Cerebellar cortex (tissue), 1 donor: ENCODE data around the gene AP2A2.
"Not testable (repeated sequence)": the region's sequence is repeated elsewhere in the genome, so short reads cannot be mapped to it uniquely, and the experiment has no call there.

ENCODE experiments used
- DNase-seq: peaks from one replicate; pipeline ENCODE4 v3.0.0-alpha.2; 2015; ENCODE audit warnings: low spot score

Gene AP2A2

GRCh38 chr11:1015826-1016545 is 90.3 kb downstream of the AP2A2 start:
- DNase-seq, result no peak

DNA sequence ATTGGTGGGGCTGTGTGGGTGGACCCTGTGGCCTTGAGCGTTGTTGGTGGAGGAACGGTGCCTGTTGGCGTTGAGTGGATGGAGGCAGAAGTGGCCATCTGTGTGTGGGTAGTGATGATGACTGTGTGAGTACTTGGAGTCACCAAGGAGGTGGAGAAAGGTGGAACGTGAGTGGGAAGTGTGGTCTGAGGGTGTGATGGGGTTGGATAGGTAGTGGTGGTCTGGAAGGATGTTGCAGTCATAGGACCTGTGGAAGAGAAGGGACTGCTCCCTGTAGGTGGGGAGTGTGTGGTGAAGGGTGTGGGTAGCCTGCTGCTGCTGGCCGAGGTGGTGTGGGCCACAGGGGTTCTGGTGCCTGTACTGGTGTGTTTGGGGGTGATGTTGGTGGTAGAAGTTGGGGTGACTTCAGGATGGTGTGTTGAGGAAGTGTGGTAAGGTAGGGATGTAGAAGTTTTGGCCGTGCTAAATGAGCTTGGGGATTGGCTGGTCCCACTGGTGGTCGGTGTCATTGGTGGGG is 91.0 kb downstream of the AP2A2 start:
- not testable (repeated sequence) for DNase-seq

DNA sequence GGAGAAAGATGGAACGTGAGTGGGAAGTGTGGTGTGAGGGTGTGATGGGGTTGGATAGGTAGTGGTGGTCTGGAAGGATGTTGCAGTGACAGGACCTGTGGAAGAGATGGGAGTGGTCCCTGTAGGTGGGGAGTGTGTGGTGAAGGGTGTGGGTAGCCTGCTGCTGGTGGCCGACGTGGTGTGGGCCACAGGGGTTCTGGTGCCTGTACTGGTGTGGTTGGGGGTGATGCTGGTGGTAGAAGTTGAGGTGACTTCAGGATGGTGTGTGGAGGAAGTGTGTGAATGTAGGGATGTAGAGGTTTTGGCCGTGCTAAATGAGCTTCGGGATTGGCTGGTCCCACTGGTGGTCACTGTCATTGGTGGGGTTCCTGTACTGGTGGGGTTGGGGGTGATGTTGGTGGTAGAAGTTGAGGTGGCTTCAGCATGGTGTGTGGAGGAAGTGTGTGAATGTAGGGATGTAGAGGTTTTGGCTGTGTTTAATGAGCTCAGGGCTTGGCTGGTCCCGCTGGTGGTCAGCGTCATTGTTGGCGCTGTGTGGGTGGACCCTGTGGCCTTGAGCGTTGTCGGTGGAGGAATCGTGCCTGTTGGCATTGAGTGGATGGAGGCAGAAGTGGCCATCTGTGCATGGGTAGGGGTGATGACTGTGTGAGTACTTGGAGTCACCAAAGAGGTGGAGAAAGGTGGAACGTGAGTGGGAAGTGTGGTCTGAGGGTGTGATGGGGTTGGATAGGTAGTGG is 91.8 kb downstream of the AP2A2 start:
- no peak for DNase-seq

GRCh38 chr11:1018091-1018490 is 92.4 kb downstream of the AP2A2 start:
- DNase-seq, result no peak

DNA sequence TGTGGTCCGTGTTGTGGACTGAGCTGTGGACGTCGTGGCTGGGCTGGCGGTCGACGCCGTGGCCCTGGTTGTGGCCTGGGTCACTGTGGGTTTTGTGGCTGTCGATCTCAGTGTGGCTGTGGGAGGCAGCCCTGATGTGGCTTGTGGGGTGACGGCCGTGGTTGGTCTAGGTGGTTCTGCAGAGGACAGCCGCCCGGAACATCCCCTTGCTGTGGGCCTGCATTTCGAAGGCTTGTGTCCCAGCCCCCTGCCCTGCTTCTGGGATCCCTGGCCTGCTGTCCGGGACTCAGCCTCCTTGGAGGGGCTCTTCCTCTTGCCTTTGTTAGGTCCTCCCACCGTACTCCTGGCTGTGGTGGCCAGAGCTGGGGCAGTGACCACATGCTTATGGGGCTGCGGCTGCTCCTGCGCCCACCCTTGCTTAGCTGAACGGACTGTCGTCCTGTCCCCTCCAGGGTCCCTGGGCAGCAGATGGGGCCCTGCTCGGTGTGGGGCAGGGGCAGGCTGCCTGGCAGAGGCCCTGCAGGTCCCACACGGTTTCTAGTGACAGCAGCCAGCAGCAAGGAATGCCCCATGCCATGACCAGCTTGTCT is 93.7 kb downstream of the AP2A2 start:
- DNase-seq, result no peak

DNA sequence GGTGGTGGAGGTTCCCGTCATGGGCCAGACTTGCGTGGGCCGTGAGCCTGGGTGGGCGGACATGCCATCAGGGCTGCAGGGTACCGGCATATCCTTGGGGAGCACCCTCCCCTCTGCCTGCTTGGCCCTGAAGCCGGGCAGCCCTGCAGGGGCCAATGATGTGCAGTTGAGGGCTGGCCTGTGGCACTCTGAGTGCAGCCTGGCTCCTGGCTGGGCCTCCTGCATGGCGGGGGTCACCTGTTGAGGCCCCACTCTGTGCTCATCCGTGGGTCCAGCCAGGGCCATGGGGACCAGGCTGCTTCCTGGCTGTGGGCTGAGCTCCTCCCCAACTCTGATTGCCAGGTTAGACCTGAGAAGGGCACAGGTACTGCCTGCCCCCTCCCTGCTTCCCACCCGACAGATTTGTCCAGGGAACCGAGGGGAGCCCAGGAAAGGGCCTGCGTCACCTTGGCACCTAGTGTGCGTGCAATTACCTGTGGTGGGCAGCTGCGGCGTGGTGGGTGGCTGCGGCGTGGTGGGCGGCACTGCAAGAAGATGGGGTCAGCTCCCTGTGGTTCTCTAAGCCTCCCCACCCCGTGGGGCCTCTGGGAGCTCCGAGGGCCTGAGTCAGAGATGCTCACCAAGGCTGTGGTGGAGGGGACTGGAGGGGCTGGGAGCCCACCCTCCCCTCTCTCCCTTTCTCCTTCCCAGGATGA is 94.7 kb downstream of the AP2A2 start:
- DNase-seq, result no peak

DNA sequence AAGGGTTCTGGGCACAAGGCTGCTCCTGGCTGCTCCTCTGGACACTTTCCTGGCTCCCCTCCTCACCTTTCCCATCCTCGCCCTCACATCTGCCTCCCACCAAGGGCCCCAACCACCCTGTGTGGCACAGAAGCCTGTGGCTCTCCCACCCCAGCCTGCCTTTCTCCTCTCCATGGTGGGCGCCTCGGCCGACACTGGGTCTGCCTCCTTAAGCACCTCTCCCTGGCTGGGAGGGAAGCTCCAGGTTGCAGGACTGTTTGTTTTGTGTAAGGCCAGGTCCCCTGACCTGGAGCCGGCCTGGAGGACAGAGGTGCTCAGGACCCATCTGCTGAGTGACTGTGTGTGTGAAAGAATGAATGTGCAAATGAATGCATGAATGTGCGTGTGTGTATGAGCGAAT is 96.7 kb downstream of the AP2A2 start:
- no peak for DNase-seq

- DNase-seq, result no peak
These were observed 97.5 kb downstream of the AP2A2 start for GRCh38 chr11:1022908-1023810.

DNA sequence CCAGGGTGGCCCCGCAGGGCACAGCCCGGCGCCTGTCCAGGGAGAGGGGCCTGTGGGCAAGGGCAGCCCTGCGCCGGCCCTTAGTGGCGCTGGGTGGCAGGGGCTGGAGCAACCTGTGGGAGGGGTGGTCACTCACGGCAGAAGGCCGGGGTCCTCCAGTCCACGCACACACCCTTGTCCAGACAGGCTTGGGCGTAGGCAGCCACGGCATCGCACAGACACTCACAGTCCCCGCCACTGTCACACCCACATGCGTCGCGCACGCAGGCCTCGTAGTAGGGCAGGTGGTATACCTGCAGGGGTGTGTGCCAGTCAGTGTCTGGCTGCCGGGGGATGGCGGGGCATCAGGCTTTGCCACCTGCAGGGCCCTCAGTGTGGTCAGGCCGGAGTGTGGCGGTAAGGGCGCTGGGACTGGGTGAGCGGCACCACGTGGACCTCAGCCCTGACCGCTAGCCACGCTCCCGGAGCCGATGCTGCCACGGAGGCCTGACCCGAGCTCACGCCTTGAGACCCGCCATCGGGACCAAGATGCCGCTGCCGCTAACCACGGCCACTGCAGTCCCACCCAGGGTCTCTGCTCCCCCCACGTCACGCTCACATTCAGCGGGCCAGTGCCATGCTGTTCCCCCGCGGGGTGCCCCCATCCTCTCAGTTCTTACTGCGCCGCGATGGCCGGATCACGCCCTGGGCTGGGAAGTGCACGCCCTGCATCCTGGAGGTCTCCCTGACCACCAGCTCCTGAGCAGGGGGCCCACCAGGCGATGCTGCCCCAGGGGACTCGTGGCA is 98.3 kb downstream of the AP2A2 start:
- DNase-seq, result no peak

DNA sequence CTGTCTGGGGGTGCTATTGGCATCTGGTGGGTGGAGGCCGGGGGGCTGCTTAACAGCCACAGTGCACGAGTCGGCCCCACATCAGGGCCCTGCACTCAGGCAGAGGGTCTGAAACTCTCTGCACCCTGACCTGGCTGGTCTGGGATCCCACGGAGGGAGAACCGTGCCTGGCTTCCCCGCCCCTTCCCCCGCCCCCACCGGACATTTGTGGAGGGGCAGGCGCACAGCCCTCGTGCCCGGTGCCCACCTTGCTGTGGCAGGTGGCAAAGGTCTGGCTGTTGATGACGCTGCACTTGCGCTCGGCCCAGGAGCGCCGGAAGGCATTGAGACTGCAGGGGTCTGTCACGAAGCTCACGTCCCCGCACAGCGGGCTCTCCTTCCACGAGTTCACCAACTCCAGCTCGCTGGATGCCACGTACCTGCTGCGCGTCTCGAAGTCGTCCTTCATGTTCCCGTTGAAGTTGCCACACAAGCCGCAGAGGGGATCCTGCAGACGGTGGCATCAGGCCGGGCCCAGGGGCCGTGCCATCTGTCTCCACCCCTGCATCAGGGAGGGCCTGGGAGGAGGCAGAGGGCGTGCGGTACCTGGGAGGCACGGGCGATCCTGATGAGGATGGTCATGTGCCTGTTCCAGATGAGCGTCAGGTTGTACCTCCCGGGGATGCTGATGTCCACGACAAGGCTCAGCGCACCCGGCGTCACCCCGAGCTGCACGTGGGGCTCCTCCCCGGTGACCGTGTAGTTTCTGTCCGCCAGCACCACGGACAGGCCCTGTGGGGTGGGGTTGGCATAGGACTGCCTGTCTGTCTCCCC is 99.1 kb downstream of the AP2A2 start:
- no peak for DNase-seq

DNA sequence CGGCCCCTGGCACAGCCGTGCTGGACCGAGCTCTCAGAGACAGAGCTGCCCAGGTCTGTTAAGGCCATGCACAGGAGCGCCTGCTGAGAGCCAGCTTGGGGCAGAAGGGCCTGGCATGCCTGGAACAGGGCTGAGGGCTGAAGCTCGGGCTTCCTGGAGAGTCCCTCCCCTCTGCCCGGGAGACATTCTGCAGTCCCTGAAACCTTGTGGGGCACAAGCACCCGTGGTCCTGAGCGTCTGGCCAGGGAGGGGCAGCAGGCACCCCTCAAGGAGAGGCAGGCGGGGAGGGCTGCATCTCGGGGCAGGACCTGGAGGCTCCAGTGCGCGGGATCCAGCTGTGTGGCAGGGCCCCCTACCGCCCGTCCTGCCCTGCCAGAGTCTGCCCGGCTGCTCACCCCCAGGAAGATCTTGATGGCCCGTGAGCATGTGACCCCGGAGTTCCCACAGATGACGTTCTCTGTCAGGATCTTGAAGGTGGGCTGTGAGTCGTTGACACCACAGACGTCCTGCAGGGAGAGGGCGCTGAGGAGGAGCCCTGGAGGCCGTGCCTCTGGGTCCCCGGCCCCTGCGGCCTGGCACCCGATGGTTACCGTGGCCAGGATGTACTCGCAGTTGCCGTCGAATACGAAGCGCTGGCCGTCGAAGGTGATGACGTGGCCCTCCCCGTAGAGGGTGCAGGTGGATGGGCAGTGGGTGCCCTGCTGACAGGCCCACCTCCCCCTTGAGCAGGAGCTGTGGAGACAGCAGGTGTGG is 99.9 kb downstream of the AP2A2 start:
- DNase-seq, result no peak

DNA sequence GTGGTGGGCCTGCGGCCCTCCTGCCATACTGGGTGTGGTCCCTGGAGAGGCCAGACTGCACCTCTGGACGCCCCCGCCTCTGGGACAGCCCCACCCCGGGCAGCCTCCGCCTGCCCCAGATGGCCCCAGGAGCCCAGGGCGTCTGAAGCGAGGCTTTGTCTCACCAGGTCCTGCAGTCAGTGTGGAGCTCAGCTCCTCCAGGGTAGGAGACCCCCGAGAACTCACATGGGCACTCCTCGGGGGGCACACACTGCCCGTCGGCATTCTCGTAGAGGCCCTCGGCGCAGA is 100.4 kb downstream of the AP2A2 start:
- no peak for DNase-seq

DNA sequence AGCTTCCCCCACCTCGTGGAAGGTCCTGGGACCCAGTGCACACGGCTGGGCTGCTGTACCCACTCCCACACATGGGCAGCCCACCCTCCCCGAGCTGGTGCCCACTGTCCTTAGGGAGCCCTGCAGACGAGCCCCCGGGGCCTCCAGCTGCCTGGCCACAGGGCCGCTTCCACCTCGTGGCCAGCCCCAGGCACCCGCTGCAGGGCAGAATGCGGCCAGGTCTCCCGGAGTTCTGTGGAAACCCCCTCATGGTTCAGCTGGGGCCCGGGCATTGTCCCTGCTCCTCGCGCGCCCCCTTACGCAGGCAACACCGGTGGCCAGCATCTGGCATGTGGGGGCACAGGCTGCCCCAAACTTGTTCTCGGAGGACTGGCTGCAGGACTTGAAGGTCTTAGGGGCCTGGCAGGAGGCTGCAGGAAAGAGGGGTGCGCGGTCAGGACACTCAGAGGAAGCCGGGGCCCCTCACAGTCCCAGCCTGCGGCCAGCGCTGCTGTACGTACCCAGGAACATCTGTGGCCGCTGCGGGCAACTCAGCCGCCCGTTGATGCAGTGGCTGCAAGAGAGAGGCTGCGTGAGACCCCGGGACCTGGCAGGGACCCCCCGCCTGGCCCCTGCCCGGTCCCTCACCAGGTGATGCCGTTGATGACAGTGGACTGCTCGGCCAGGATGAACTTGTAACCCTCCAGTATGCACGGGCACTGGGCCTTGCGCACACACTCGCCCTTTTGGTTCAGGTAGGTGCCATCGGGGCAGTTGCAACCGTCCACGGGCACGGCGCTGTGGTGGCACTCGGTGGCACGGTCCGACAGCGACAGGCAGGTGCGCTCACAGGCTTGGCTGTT is 101.2 kb downstream of the AP2A2 start:
- DNase-seq, result no peak

DNA sequence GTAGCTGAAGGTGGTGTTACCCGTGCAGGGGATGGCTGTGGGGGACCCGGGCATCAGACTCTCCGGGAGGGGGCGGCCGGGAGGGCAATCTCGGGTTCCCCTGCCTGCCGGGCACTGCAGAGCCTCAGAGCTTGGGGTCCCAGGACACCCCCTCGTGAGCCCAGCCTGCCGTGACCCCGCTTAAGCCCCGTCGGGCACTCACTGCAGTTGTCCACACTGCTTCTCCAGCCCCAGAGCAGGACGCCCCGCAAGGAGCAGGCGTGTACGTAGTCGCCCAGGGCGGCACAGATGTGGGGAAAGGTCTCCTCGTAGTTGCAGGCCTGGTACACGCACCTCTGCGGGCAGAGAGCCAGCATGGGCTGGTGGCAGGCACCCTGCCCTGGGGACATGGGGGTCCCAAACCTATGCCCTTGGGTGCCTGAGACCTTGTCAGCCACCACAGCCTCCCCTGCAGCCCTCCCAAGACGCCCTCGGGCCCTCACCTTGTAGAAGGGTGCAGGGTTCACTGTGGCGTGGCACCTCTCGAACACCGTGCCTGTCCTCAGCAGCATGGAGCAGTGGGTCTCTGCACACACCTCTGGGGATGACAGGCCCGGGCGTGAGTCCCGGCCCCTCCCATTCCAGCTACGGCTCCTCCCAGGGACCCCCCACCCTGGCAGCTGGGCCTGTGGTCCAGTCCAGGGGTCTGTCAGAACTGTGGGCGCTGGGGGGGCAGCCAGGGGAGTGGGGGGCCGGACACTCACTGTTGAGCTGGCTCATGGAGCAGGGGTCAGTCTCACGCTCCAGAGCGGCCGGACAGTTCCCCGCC is 102.0 kb downstream of the AP2A2 start:
- DNase-seq, result no peak

DNA sequence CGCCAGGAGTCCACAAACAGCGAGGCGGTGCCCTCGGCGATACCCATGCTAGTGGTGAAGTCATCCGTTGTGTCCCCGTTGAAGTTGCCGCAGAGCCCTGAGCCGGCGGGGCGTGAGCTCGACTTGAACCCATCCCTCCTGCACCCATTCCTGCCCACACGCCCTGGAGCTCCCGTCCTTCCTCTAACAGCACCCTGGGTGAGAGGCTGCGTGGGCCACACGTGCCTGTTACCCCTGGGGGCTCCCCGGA is 102.5 kb downstream of the AP2A2 start:
- no peak for DNase-seq

DNA sequence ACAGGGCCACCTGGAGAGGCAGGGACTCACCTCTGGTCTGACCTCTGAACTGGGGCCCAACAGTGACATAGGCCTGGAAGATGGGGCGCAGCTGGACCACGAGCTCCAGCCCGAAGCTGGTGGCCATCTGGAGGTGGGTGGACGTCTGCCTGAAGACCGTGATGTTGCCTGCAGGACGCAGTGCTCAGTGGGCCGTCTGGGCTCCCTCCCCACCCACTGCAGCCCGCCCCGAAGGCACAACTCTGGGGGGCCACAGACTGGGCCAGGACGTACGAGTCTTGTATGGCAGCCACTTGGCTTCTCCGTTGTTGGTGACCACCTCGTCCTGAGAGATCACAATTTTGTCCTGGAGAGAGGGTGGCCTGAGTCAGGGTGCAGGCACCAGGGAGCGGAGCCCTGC is 102.9 kb downstream of the AP2A2 start:
- no peak for DNase-seq

- DNase-seq, result no peak
These were observed 103.4 kb downstream of the AP2A2 start for GRCh38 chr11:1029051-1029450.

DNA sequence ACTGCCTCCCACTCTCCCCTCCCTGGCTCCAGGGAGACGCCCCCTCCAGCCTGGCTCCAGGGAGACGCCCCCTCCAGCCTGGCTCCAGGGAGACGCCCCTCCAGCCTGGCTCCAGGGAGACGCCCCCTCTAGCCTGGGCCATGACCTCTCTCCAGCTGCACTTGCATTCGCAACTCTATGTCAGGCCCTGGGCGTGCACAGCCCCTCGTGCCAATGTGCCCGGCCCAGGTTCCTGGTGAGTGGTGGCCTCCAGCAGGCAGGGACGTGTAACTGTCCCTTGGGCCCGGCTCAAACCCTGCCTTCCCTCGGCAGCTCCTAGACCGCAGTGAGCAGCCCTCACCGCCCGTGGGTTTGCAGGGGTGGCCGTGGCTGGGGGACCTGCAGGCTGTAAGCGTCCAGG is 104.0 kb downstream of the AP2A2 start:
- no peak for DNase-seq
